GM19324 (cell line): Measurements from ENCODE around the gene HS1BP3.

Source experiments
- ATAC-seq: cut with Tn5 transposase; IDR thresholded peaks from one replicate; pipeline ENCODE4 v1.9.1; 2021; ENCODE audit warnings: mild to moderate bottlenecking, moderate library complexity; ENCODE audit not compliant: unreplicated experiment, low FRiP score

Gene HS1BP3

GRCh38 chr2:20633001-20633400 is 17.9 kb downstream of the HS1BP3 start:
- ATAC-seq = no peak

- ATAC-seq = no peak
Observed at GRCh38 chr2:20632446-20632990, 18.4 kb downstream of the HS1BP3 start.

- no peak for ATAC-seq
Observed at GRCh38 chr2:20631617-20632307, 19.1 kb downstream of the HS1BP3 start.

GRCh38 chr2:20630967-20631366 is 19.9 kb downstream of the HS1BP3 start:
- no peak for ATAC-seq

GRCh38 chr2:20629581-20630171 is 21.2 kb downstream of the HS1BP3 start:
- ATAC-seq = no peak

GRCh38 chr2:20629181-20629580 is 21.7 kb downstream of the HS1BP3 start:
- ATAC-seq = no peak

GRCh38 chr2:20627712-20628380 is 23.1 kb downstream of the HS1BP3 start:
- no peak for ATAC-seq

- no peak for ATAC-seq
Observed at GRCh38 chr2:20626698-20627513, 24.0 kb downstream of the HS1BP3 start.

GRCh38 chr2:20626392-20626697 is 24.6 kb downstream of the HS1BP3 start:
- ATAC-seq = no peak

GRCh38 chr2:20625491-20626391 is 25.2 kb downstream of the HS1BP3 start:
- no peak for ATAC-seq

GRCh38 chr2:20624884-20625485 is 25.9 kb downstream of the HS1BP3 start:
- no peak for ATAC-seq

- no peak for ATAC-seq
Observed at GRCh38 chr2:20624156-20624883, 26.6 kb downstream of the HS1BP3 start.

GRCh38 chr2:20623741-20624155 is 27.1 kb downstream of the HS1BP3 start:
- no peak for ATAC-seq

GRCh38 chr2:20623241-20623640 is 27.7 kb downstream of the HS1BP3 start:
- no peak for ATAC-seq

GRCh38 chr2:20622731-20623130 is 28.2 kb downstream of the HS1BP3 start:
- ATAC-seq = no peak

GRCh38 chr2:20622296-20622686 is 28.6 kb downstream of the HS1BP3 start:
- ATAC-seq = no peak

GRCh38 chr2:20621366-20622295 is 29.3 kb downstream of the HS1BP3 start:
- no peak for ATAC-seq
